Stimulated activated CD4-positive, alpha-beta T cell treated with anti-CD3 and anti-CD28 coated beads, TNF-alpha, amount 100 ng/mL, for 48 hours (primary cell): ENCODE measurements around the gene TEX54.
A peak's percentile ranks its signal among the peaks of the same experiment; 100 is the strongest.
"Not testable (repeated sequence)": the region's sequence is repeated elsewhere in the genome, so short reads cannot be mapped to it uniquely, and the experiment has no call there.

Source experiments
- DNase-seq, 3 donors: peaks; one replicate each; pipeline ENCODE4 v3.0.0-alpha.2; 2020; ENCODE audit warnings: low read depth in 3 of 3

Gene TEX54

GRCh38 chr11:62855571-62856332 lies 23.1 kb upstream of the TEX54 start:
- peak; percentile 97 to 98 (median 98) for DNase-seq

GRCh38 chr11:62854825-62855570 lies 22.4 kb upstream of the TEX54 start:
- no peak for DNase-seq

- DNase-seq, result no peak
These were observed 21.6 kb upstream of the TEX54 start for GRCh38 chr11:62854013-62854824.

- DNase-seq, result no peak
These were observed 20.8 kb upstream of the TEX54 start for GRCh38 chr11:62853279-62853965.

GRCh38 chr11:62852523-62853188 lies 20.0 kb upstream of the TEX54 start:
- no peak for DNase-seq

- DNase-seq, result no peak
These were observed 19.3 kb upstream of the TEX54 start for GRCh38 chr11:62851807-62852522.

GRCh38 chr11:62850911-62851806 lies 18.5 kb upstream of the TEX54 start:
- DNase-seq, result no peak

GRCh38 chr11:62847767-62848314 lies 15.2 kb upstream of the TEX54 start:
- no peak for DNase-seq

- no peak for DNase-seq
These were observed 13.5 kb upstream of the TEX54 start for GRCh38 chr11:62846177-62846576.

- DNase-seq, result no peak
These were observed 11.5 kb upstream of the TEX54 start for GRCh38 chr11:62844154-62844553.

GRCh38 chr11:62843466-62843865 lies 10.8 kb upstream of the TEX54 start:
- DNase-seq, result no peak

GRCh38 chr11:62842891-62843290 lies 10.2 kb upstream of the TEX54 start:
- DNase-seq, result not testable (repeated sequence)

- no peak for DNase-seq
These were observed 9.6 kb upstream of the TEX54 start for GRCh38 chr11:62842171-62842741.

GRCh38 chr11:62841361-62842170 lies 8.9 kb upstream of the TEX54 start:
- peak; percentile 73 to 80 (median 75) for DNase-seq

GRCh38 chr11:62840721-62841360 lies 8.2 kb upstream of the TEX54 start:
- peak; percentile 64 to 80 (median 76) for DNase-seq

- DNase-seq, result peak; percentile 78 to 88 (median 87)
These were observed 6.7 kb upstream of the TEX54 start, which contains the start of gene WDR74 for GRCh38 chr11:62839050-62839945. Gene WDR74, minus strand, starts transcription at chr11:62839590. Its CDS starts 20 bp downstream, at chr11:62839570.
